KOPT-K1 (cell line): ENCODE measurements around the gene SLC16A12.
"Not testable (repeated sequence)": the region's sequence is repeated elsewhere in the genome, so short reads cannot be mapped to it uniquely, and the experiment has no call there.

ENCODE experiments used
- H3K27ac ChIP-seq: fragments of 200-600 bp; sonication (generic); 2 replicates; pipeline ENCODE4 v1.5.1; 2016; ENCODE audit warnings: antibody characterized with exemption, mild to moderate bottlenecking, low read depth, low read length; ENCODE audit not compliant: poor library complexity, severe bottlenecking
- H3K36me3 ChIP-seq: fragments of 200-600 bp; sonication (generic); 2 replicates; pipeline ENCODE4 v1.5.1; 2017; ENCODE audit warnings: antibody characterized with exemption, mild to moderate bottlenecking, low read length, moderate library complexity; ENCODE audit not compliant: insufficient read depth
- H3K9me3 ChIP-seq: fragments of 200-600 bp; sonication (generic); 2 replicates; pipeline ENCODE4 v1.5.1; 2017; ENCODE audit warnings: antibody characterized with exemption, low read length, mild to moderate bottlenecking; ENCODE audit not compliant: insufficient read depth, poor library complexity, severe bottlenecking

The SLC16A12 gene

DNA sequence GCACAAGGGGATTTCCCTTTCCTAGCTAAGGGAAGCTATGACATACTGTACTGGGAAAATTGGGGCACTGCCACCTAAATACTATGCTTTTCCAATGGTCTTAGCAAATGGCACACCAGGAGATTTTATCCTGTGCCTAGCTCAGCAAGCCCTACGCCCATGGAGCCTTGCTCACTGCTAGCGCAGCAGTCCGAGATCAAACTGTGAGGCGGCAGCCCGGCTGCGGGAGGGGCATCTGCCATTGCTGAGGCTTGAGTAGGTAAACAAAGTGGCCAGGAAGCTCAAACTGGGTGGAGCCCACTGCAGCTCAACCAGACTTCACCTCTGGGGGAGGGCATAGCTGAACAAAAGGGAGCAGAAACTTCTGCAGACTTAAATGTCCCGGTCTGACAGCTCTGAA is 90.6 kb downstream of the SLC16A12 start:
- not testable (repeated sequence) for H3K27ac ChIP-seq, H3K36me3 ChIP-seq, H3K9me3 ChIP-seq

DNA sequence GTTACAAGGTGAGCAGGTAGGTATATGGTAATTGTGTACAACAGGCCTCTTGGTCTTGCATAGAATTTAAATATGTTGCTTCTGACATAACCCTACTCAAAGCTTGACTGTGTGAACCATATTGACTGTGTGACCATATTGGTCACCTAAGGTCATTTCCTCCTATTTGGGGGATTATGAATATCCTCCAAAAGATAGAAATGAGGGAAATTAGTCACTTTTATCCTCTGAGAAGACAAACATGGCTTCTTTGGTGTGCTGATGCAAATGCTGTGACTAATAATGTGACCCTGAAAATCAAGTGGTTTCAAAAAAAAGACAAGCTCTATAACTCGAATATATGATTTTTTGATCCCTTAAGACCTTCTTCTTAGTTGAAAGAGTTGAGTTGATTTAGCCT is 93.1 kb downstream of the SLC16A12 start:
- no peak overlapping the region for H3K27ac ChIP-seq
- no peaks in the 10 kb centered on the region for H3K36me3 ChIP-seq
- H3K9me3 ChIP-seq: no peaks in the 10 kb centered on the region

DNA sequence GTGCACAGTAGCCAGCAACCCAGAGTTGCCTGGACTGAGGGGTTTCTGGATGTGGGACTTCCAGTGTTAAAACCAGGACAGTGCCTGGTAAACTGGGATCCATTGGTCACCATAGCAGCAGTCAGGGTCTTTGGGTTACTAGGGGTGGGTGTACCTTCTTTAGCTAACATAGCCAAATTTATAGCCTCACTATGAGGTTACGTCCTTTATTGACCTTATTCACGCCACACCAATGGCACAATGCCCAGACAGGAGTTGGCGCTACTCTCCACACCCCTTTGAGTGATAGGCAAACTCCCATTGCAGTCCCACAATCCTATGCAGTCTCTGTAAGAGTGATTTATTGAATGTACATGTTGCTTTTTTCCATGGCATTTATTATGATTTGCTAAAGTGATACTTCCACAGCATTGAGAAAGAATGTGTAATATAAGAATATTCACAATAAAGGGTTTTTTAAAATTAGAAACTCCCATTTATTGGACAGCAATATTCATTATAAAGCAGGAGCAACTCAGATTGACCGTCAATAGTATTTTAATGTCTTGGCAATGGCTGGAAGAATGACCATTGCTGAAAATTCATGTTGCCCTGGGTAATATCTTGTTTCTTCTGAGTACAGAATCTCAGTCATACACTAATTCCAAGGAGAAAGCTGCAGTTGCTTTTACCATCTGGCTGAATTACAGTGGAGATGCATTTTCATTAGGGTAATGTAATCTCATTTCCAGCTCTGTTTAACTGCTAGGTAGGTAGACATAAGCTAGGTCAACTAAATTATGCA is 95.0 kb downstream of the SLC16A12 start:
- Histone ChIP-seq H3K36me3 (no peaks in the 10 kb centered on the region), H3K27ac (no peak overlapping the region), H3K9me3 (no peaks in the 10 kb centered on the region)

DNA sequence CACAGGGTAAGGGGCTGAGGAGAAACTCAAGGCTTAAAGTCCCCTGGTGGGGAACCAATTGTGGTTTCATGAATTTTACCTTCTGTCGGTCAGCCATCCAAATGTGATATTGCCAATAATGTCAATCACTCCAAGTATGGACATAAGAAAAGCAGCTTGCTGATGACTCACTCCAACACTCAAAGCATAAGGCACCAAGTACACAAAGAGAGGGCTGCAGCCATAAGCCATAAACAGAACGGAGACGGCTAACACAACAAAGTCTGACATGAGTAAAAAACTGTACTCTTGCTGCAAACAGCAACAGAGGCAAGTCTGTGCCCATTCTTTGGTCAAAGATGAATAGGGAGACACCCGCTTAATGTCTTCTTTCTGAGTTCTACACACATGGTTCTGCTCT is 96.9 kb downstream of the SLC16A12 start:
- H3K36me3 ChIP-seq: no peaks in the 10 kb centered on the region
- H3K9me3 ChIP-seq: no peaks in the 10 kb centered on the region
- H3K27ac ChIP-seq: no peak overlapping the region

DNA sequence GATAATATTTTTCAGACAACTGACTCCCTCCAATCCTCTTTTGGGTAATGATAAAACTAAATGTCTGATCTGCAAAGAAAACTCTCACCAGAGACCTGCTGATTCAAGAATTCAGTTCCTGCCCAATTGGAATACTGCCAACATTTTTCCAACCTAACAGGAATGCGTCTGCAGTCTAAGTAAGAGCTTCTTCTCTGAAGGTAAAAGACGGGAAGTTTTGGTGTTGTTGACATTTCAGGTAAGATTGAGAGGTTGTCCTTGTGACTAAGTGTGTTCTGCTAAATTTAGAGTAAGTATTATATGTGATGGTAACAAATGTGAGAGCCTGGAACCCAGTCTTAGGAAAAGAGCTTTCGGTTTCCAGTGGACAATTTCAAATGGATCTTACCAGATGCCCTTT is 103.4 kb downstream of the SLC16A12 start:
- no peaks in the 10 kb centered on the region for H3K9me3 ChIP-seq
- no peaks in the 10 kb centered on the region for H3K36me3 ChIP-seq
- H3K27ac ChIP-seq: no peak overlapping the region

DNA sequence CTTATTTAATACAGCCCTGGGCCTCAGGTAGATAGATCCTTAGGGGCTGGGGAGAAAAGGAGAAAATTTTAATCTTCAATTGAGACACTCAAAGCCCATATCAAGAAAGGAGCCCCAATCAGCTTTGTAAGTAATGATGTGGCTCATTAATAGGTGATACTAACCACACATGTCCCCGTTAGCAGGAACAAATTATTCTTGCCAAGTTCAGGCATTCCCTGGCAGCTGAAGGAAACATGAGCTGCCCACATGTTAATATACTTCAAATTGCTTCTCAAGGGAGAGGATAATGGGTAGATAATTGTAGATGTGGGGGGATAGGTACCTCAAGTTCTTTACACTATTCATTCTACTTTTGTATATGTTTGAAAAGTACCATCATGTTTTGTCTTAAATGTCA is 106.5 kb downstream of the SLC16A12 start:
- Histone ChIP-seq H3K9me3 (no peaks in the 10 kb centered on the region), H3K27ac (no peak overlapping the region), H3K36me3 (no peaks in the 10 kb centered on the region)

DNA sequence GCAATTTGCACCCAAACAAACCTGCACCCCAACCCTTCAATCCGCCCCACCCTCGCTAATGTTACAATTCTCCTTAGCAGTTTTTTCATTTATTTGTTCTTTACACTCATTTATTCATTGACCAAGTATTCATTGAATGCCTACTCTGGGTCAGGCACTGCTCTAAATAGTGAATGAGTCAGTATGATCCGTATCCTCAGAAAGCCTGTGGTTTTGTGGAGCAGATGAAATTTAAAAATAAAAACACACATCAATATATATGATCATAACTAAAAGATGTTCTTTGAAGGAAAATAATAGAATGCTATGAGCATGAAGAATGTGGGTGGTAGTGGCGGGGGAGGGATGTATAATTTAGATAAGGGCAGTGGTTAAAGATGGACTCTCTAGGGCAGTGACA is 107.8 kb downstream of the SLC16A12 start:
- no peak overlapping the region for H3K27ac ChIP-seq
- no peaks in the 10 kb centered on the region for H3K36me3 ChIP-seq
- H3K9me3 ChIP-seq: no peaks in the 10 kb centered on the region

DNA sequence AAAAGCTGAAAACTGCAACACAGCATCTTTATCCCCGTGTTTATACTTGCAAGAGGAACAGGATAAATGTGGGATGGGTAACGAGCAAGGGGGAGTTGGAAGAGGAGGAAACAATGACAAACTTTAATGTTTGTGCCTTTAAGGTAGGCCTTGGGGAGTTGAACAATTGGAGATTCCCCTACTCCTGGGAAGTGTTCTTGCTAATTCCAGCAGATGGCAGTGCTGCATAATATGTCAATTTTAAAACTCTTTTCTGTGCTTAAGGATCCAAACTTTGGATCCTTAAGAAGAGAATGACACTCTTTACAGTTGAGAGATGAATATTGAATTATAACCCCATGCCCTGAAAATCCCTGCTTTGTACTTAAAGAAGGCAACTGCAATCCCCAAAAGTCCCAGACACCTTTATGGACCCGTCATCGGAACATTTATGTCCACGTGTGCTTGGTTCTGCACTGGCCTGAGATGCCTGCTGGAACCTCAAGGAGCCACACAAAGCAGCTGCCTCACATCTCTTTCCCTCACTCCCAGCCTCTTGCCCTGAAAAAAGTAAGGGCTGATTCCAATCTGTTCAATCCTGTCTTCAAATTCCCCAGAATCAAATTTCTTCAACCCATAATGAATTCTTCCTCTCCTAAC is 109.0 kb downstream of the SLC16A12 start:
- Histone ChIP-seq H3K36me3 (peaks cover 9% of the 10 kb centered on the region; the same call in 1 of the 2 replicates), H3K9me3 (no peaks in the 10 kb centered on the region), H3K27ac (no peak overlapping the region)

DNA sequence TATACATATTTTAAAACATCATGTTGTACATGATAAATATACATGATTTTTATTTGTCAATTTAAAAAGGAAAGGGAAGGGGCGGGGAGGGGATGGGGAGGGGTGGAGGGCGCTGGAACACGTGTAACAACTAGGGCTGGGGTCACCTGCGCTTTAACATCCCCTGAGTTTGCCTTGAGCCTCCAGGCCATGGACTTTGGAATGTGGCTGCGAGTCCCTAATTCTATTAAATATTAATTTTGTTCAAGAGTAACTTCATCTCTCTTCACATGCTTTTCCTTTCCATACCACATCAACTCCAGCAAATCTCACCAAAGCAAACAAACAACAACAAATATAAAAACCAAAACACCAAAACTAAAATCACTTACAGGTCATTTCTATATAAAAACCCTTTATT is 110.4 kb downstream of the SLC16A12 start:
- H3K27ac ChIP-seq: no peak overlapping the region
- H3K36me3 ChIP-seq: peaks cover 21% of the 10 kb centered on the region
- no peaks in the 10 kb centered on the region for H3K9me3 ChIP-seq

DNA sequence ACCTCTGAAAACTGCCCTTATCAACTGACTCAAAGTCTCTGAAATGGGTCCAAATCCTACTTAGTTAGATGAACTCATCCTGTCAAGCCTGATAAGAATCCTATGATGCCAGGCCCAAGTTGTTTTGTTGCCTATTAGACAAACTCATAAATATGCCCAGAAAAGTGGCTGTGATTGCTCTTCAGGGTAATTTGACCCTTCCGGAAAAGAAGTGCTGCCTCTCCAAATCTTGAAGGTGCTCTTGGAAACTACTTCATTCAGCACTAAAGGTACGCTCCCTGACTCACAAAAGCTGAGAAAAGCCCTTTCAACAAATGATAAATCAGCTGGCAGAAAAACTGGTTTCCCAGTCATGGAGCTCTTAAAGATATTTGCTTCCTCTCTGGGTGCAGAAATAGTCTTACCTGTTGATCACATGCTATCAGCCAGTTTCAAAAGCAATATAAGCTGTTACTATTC is 114.3 kb downstream of the SLC16A12 start:
- Histone ChIP-seq H3K9me3 (no peaks in the 10 kb centered on the region), H3K36me3 (peaks cover 42% of the 10 kb centered on the region), H3K27ac (no peak overlapping the region)

DNA sequence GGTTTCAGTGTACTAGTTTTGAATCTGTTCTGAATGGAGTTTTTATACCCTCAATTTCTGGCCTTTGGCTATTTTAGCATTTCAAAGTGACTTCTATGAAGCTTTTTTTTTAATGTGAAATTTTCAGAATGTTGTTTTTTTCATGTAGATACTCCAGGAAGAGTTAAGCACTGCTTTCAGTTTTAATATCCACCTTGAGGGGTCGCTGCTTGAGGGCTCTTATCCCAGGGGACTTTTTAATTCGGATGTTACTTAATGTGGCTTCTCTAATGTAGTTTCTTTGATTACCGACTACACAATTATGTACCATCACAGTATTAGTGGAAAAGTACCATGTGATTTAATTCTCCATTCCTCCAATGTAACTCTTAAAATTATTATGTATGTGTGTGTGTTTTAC is 115.8 kb downstream of the SLC16A12 start:
- Histone ChIP-seq H3K36me3 (peaks cover 42% of the 10 kb centered on the region), H3K27ac (no peak overlapping the region)

DNA sequence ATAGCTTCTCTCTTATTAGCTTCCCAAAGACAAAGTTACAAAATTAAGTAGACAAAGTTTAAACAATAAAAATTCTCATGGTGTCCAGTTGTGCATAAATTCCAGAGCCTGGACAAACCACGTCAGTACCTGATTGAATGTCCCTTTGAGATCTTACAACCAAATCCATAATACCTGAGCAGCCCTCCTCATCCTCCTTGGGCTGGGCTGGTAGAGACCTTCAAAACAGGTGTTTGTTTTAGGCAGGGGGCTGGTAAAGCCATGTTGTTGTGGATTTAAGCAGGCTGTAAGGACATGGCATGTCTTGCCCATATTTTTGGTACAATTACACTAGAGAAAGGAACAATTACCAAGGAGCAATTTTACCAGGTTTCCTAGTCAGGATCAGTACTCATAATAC is 118.9 kb downstream of the SLC16A12 start:
- peaks cover 35% of the 10 kb centered on the region for H3K36me3 ChIP-seq
- peaks cover 6% of the 10 kb centered on the region for H3K9me3 ChIP-seq
- no peak overlapping the region for H3K27ac ChIP-seq

More for the DNA sequence above, 115.8 kb downstream of the SLC16A12 start:
- H3K9me3 ChIP-seq: no peaks in the 10 kb centered on the region

DNA sequence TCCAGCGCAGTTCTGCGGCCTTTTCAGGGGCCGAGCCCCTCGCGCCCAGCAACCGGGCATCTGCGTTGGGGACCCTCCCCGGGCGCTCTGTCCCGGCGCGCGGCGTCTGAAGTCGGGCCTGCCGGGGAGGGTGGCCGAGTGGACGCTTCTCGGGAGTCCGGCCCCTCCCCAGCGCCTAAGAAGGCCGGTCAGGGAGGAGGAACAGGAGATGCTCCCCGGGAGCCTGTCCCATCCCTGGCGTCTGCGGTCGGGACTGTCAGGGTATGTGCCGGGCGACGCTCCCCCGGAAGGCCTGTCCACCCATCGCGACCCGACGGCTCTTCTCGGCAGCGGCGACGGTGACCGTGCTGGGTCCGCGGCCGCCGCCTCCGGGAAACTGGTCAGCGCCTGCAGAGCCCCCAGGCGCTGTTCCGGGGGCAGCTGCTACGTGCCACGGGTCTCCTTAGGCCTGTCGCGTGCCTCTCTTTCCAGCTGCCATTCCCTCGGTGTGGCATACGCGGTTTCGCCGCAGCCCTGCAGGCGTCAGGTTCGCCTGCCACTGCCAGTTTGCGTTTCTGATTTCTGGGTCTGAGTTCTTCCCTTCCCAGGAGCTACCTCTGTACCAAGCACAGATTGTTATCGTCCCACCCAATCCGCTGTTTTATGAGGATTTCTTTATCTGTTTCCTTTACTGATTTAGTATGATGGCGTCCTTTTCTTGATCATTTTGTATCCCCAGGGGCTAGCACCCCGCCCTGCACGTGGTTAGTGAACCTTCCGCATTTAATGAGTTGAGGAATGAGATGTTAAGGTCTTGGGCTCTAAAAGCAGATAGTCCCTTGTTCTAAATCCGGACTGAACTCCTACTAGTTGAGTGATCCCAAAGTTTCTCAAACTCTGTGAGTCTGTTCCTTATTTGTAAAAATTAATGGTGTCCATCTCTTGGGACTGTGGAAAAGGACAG is 120.2 kb downstream of the SLC16A12 start:
- Histone ChIP-seq H3K9me3 (peaks cover 6% of the 10 kb centered on the region), H3K27ac (peak overlapping the region; percentile 68), H3K36me3 (peaks cover 22% of the 10 kb centered on the region)

DNA sequence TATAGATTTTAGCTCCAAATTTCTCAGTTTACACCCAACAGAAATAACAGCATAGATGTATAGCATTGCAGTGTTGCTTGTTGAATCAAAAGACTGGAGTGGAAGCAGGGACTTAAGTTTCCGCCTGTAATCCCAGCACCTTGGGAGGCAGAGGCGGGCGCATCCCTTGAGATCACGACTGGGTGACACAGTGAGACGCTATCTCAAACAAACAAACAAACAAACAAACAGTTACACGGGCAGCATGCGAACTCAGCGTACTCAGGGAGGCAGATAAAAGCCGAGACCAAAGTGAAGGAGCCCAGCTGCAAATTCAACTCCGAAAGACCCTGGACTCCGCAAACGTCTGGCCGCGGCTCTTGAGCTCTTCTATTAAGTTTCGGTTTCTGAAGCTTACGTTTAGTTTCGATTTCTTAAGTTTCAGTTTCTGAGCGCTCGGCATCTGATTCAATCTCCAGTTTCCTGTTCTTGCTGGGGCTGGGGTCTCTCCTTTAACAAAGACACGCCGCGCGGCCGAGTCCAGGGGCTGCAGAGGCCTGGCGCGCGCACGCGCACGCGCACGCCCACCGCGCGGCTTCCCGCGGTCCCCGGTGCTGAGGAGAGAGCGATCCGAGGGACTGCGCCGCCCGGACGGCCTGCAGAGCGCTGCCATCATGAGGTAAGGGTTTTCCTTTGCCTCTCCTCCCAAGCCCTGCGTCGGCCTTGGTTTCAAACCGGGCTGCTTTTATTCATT is 121.1 kb downstream of the SLC16A12 start, which contains the start of gene IFIT5:
Gene IFIT5, plus strand, starts transcription at position 423 of the 733 bp plus-strand sequence. Its CDS starts 231 bp downstream, at position 654.
- H3K9me3 ChIP-seq: peaks cover 6% of the 10 kb centered on the region
- H3K27ac ChIP-seq: peak within 1 kb of the TSS; percentile 68
- H3K36me3 ChIP-seq: peaks cover 17% of the 10 kb centered on the region
